Ishikawa (cell line): ENCODE measurements around the gene FAT4.

ENCODE experiments used
- CEBPB ChIP-seq: IDR thresholded peaks from 2 replicates; pipeline ENCODE4 v1.6.1; 2012
- CREB1 ChIP-seq: IDR thresholded peaks from 2 replicates; pipeline ENCODE4 v1.6.1; 2012; ENCODE audit warnings: low read depth
- EGR1 ChIP-seq: IDR thresholded peaks from 2 replicates; pipeline ENCODE4 v1.6.1; 2012
- EP300 ChIP-seq: IDR thresholded peaks from 2 replicates; pipeline ENCODE4 v1.6.1; 2012; ENCODE audit warnings: borderline replicate concordance
- FOXM1 ChIP-seq: IDR thresholded peaks from 2 replicates; pipeline ENCODE4 v1.6.1; 2012; ENCODE audit warnings: low read depth, borderline replicate concordance
- MAX ChIP-seq: IDR thresholded peaks from 2 replicates; pipeline ENCODE4 v1.6.1; 2012
- NFIC ChIP-seq: IDR thresholded peaks from 2 replicates; pipeline ENCODE4 v1.6.1; 2012
- RAD21 ChIP-seq: IDR thresholded peaks from 2 replicates; pipeline ENCODE4 v1.6.1; 2012; ENCODE audit warnings: low read depth
- REST ChIP-seq: IDR thresholded peaks from 2 replicates; pipeline ENCODE4 v1.6.1; 2012; ENCODE audit warnings: low read depth, mild to moderate bottlenecking
- TAF1 ChIP-seq: IDR thresholded peaks from 2 replicates; pipeline ENCODE4 v1.6.1; 2012; ENCODE audit warnings: low read depth, mild to moderate bottlenecking
- TCF12 ChIP-seq: IDR thresholded peaks from 2 replicates; pipeline ENCODE4 v1.6.1; 2012; ENCODE audit warnings: low read depth
- TEAD4 ChIP-seq: IDR thresholded peaks from 2 replicates; pipeline ENCODE4 v1.6.1; 2012
- USF1 ChIP-seq: IDR thresholded peaks from 2 replicates; pipeline ENCODE4 v1.6.1; 2012
- YY1 ChIP-seq: IDR thresholded peaks from 2 replicates; pipeline ENCODE4 v1.6.1; 2012; ENCODE audit warnings: low read depth
- ZBTB7A ChIP-seq: IDR thresholded peaks from 2 replicates; pipeline ENCODE4 v1.6.1; 2012; ENCODE audit warnings: low read depth

Gene FAT4

GRCh38 chr4:125314676-125315575 lies at the start of gene FAT4:
Gene FAT4, plus strand, starts transcription at chr4:125314955. Its CDS starts 1,457 bp downstream, at chr4:125316412.
- TF ChIP-seq YY1 (peak; percentile 50; the same call in 1 of the 2 replicates), TAF1 (peak; percentile 57; the same call in 1 of the 2 replicates), TEAD4 (no peak; the same call in 1 of the 2 replicates), MAX (peak; percentile 60), RAD21 (no peak), EP300 (no peak)

- TF ChIP-seq RAD21 (no peak), USF1 (no peak), EGR1 (no peak)
Observed at GRCh38 chr4:125265846-125266245, 48.9 kb upstream of the FAT4 start.

- TF ChIP-seq REST (no peak), MAX (no peak), TEAD4 (no peak), EP300 (no peak), CEBPB (no peak), NFIC (no peak), TAF1 (no peak), RAD21 (no peak), CREB1 (no peak), ZBTB7A (no peak), YY1 (no peak)
Observed at GRCh38 chr4:125266901-125267604, 47.7 kb upstream of the FAT4 start.

GRCh38 chr4:125267630-125268029 lies 47.1 kb upstream of the FAT4 start:
- TF ChIP-seq REST (no peak), MAX (no peak), ZBTB7A (no peak), CREB1 (no peak), USF1 (no peak), TEAD4 (no peak), TCF12 (no peak), TAF1 (no peak), EGR1 (no peak), YY1 (no peak), RAD21 (no peak), EP300 (no peak), NFIC (no peak), FOXM1 (no peak), CEBPB (no peak)

- TF ChIP-seq TEAD4: no peak
- no peak for TF ChIP-seq EP300
- no peak for TF ChIP-seq EGR1
- TF ChIP-seq REST: no peak
- TF ChIP-seq RAD21: no peak
- no peak for TF ChIP-seq CREB1
Observed at GRCh38 chr4:125268068-125268755, 46.5 kb upstream of the FAT4 start.
